ENCODE data around the gene GMDS. TPM values are rescaled to one million over a fixed set of nuclear protein-coding genes. Genes with fewer than 3 reads are reported as not detected.

The GMDS gene
- total RNA-seq, 1 experiment from 2014 or later: 31.1 TPM

DNA sequence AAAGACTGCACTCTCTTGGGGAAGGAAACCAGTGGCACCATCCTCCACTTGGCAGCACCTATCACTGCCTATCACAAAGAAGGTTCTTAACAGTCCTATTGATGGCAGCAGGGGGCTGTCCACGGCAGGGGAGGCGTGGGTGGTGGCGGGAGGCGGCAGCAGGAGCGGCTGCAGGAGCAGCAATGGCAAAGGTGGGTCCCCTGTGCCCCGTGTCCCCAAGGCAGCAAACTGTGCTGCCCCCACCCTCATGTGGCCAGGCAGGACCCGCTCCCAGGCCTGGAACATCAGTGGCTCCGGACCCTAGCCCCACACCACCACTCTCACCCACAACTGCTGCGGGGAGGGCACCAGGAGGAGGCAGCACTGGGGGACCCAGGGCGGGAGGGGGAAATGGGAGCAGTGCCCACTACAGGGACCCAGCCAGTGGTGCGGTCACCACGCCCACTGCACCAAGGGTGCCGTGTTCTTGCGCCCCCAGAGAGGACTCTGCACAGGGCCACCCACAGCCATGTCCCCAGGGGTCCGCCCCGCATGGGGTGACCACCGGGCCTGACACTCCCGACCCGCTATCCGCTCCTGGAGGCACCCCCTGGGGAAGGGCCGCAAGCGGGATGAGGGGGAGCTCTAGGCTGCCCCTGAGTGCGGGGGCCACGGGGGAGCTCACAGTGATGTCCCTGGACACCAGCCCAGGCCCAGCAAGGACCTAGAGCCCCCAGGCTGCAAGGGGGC is 54.6 kb downstream of the GMDS start:
- Mint-ChIP-seq H3K9me3 (ENCODE audit: unreplicated experiment) (no peaks in the 10 kb centered on the region), H3K36me3 (ENCODE audit: insufficient read depth, unreplicated experiment) (no peaks in the 10 kb centered on the region), H3K27ac (ENCODE audit: unreplicated experiment) (no peak overlapping the region), H3K4me1 (ENCODE audit: low read depth, unreplicated experiment) (no peaks in the 10 kb centered on the region), H3K27me3 (ENCODE audit: insufficient read depth, unreplicated experiment) (no peaks in the 10 kb centered on the region), H3K4me3 (ENCODE audit: unreplicated experiment) (no peak overlapping the region)
- Histone ChIP-seq H3K36me3 (ENCODE audit: control insufficient read depth, insufficient read depth, low read length) (no peaks in the 10 kb centered on the region), H3K9me3 (no peaks in the 10 kb centered on the region), H3K4me3 (ENCODE audit: low read depth, low read length) (no peak overlapping the region), H3K27me3 (replicated peaks; ENCODE audit: control insufficient read depth, insufficient read depth, low read length) (no peaks in the 10 kb centered on the region), H3K4me1 (no peaks in the 10 kb centered on the region)
- TF ChIP-seq, protein P1, sequence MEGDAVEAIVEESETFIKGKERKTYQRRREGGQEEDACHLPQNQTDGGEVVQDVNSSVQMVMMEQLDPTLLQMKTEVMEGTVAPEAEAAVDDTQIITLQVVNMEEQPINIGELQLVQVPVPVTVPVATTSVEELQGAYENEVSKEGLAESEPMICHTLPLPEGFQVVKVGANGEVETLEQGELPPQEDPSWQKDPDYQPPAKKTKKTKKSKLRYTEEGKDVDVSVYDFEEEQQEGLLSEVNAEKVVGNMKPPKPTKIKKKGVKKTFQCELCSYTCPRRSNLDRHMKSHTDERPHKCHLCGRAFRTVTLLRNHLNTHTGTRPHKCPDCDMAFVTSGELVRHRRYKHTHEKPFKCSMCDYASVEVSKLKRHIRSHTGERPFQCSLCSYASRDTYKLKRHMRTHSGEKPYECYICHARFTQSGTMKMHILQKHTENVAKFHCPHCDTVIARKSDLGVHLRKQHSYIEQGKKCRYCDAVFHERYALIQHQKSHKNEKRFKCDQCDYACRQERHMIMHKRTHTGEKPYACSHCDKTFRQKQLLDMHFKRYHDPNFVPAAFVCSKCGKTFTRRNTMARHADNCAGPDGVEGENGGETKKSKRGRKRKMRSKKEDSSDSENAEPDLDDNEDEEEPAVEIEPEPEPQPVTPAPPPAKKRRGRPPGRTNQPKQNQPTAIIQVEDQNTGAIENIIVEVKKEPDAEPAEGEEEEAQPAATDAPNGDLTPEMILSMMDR (IDR thresholded peaks at IDR 0.05; ENCODE audit: insufficient read depth in 1 of 2, low read depth in 1 of 2, low read length in 1 of 2, severe bottlenecking in 1 of 2, unreplicated experiment in 1 of 2): no peak
- no TSS peak for BruUV-seq (replicated peaks)
- intact Hi-C loops (cut with micrococcal nuclease; ENCODE audit: unreplicated experiment): loop anchor here (10.0 kb wide), 1 partner anchor 86 kb away; no protein-coding TSS in a partner anchor
- ChIA-PET POLR2A (no interaction called here), CTCF (no interaction called here)
- DNase-seq: no peak

- POLR2A ChIA-PET: interaction anchor here (0.6 kb wide), 1 partner anchor 15 kb away, joined by 3 read pairs; no protein-coding TSS in a partner anchor
- Mint-ChIP-seq H3K4me3 (ENCODE audit: unreplicated experiment) (no peak overlapping the region), H3K27me3 (ENCODE audit: insufficient read depth, unreplicated experiment) (no peaks in the 10 kb centered on the region), H3K36me3 (ENCODE audit: insufficient read depth, unreplicated experiment) (no peaks in the 10 kb centered on the region), H3K4me1 (ENCODE audit: low read depth, unreplicated experiment) (no peaks in the 10 kb centered on the region), H3K9me3 (ENCODE audit: unreplicated experiment) (no peaks in the 10 kb centered on the region), H3K27ac (ENCODE audit: unreplicated experiment) (no peak overlapping the region)
- BruUV-seq (replicated peaks): no TSS peak
- Histone ChIP-seq H3K4me3 (ENCODE audit: low read depth, low read length) (no peak overlapping the region), H3K4me1 (no peaks in the 10 kb centered on the region), H3K27me3 (replicated peaks; ENCODE audit: control insufficient read depth, insufficient read depth, low read length) (no peaks in the 10 kb centered on the region), H3K36me3 (ENCODE audit: control insufficient read depth, insufficient read depth, low read length) (no peaks in the 10 kb centered on the region), H3K9me3 (no peaks in the 10 kb centered on the region)
- DNase-seq: no peak
- CTCF ChIA-PET: no interaction called here
- intact Hi-C loops (cut with micrococcal nuclease; ENCODE audit: unreplicated experiment): no loop called here
- TF ChIP-seq, protein P1 (IDR thresholded peaks at IDR 0.05; ENCODE audit: insufficient read depth in 1 of 2, low read depth in 1 of 2, low read length in 1 of 2, severe bottlenecking in 1 of 2, unreplicated experiment in 1 of 2): no peak
Measured at GRCh38 chr6:2188856-2189384, 56.5 kb downstream of the GMDS start.

DNA sequence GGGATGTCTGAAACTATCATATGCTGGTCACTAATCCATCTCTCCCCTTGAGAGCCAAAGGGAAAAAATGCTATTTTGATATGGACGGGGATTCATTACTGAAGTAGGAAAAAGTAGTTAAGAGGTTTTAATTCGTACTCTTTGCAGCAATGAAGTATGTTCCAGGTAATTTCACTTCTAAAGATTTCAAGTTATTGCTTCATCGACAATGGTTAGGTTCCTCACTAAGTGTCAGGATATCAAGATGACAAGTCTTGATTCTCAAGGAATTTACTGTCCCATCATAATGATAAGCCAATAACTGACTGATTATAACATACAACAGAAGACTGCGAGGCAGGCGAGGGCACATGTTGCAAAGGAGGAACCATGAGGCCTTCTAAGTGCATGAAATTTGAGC is 57.0 kb downstream of the GMDS start:
- Mint-ChIP-seq H3K9me3 (ENCODE audit: unreplicated experiment) (no peaks in the 10 kb centered on the region), H3K4me3 (ENCODE audit: unreplicated experiment) (no peak overlapping the region), H3K4me1 (ENCODE audit: low read depth, unreplicated experiment) (no peaks in the 10 kb centered on the region), H3K36me3 (ENCODE audit: insufficient read depth, unreplicated experiment) (no peaks in the 10 kb centered on the region), H3K27ac (ENCODE audit: unreplicated experiment) (no peak overlapping the region), H3K27me3 (ENCODE audit: insufficient read depth, unreplicated experiment) (no peaks in the 10 kb centered on the region)
- Histone ChIP-seq H3K27me3 (replicated peaks; ENCODE audit: control insufficient read depth, insufficient read depth, low read length) (no peaks in the 10 kb centered on the region), H3K4me3 (ENCODE audit: low read depth, low read length) (no peak overlapping the region), H3K9me3 (no peaks in the 10 kb centered on the region), H3K4me1 (no peaks in the 10 kb centered on the region), H3K36me3 (ENCODE audit: control insufficient read depth, insufficient read depth, low read length) (no peaks in the 10 kb centered on the region)
- DNase-seq: no peak
- intact Hi-C loops (cut with micrococcal nuclease; ENCODE audit: unreplicated experiment): no loop called here
- CTCF ChIA-PET: no interaction called here
- BruUV-seq (replicated peaks): no TSS peak
- POLR2A ChIA-PET: no interaction called here
- TF ChIP-seq, protein P1 (IDR thresholded peaks at IDR 0.05; ENCODE audit: insufficient read depth in 1 of 2, low read depth in 1 of 2, low read length in 1 of 2, severe bottlenecking in 1 of 2, unreplicated experiment in 1 of 2): no peak

All from Caco-2 (cell line).